Heart left ventricle (tissue), 13 donors: ENCODE data around the gene TRPT1.

ENCODE experiments used
- POLR2A ChIP-seq, 2 donors: fragments of 450-650 bp; IDR thresholded peaks; one replicate each; pipeline ENCODE4 v1.6.1; 2017; ENCODE audit warnings: antibody characterized with exemption in 2 of 2, mild to moderate bottlenecking in 2 of 2, moderate library complexity in 2 of 2
- TF ChIP-seq, protein P1 (sequence below), 12 donors: fragments of 200-600 bp; sonication (generic) in 4 of 12; IDR thresholded peaks; one replicate each; pipeline versions ENCODE4 v1.5.0 to v1.8.0; 2018 to 2022; ENCODE audit warnings: antibody characterized with exemption in 12 of 12, mild to moderate bottlenecking in 5 of 12
- donor health status: ischemic (EF 13 %, LVEDD 7.1; RV severe dilation, severe dysfunction).
- donor health status: DM: no; HTN: yes; CAD: no.
- donor health status: DM: no; HTN: no; CAD: no.
- donor health status: ischemic (EF 25% LVEDD 6.9; RV normal size, moderate dysfunction).
- donor health status: ischemic (EF 25% LVEDD 5.7; RV mildly dilated, moderate dysfunction).
- donor health status: ischemic (EF 35%, LVEDD 5.7; RV mildly dilated, moderate dysfunction).
- donor health status: nonischemic (EF 11% LVEDD 7.7; RV severe dilation, severe dysfunction).
- donor health status: DM: yes; HTN: yes; CAD: no.
- donor health status: PGD.
- donor health status: ischemic (EF 29% LVEDD 5.4; RV normal size, mild dysfunction).
- donor health status: nonischemic (EF 23%, LVEDD 6.1; RV moderate dilation, normal function).

DNA sequence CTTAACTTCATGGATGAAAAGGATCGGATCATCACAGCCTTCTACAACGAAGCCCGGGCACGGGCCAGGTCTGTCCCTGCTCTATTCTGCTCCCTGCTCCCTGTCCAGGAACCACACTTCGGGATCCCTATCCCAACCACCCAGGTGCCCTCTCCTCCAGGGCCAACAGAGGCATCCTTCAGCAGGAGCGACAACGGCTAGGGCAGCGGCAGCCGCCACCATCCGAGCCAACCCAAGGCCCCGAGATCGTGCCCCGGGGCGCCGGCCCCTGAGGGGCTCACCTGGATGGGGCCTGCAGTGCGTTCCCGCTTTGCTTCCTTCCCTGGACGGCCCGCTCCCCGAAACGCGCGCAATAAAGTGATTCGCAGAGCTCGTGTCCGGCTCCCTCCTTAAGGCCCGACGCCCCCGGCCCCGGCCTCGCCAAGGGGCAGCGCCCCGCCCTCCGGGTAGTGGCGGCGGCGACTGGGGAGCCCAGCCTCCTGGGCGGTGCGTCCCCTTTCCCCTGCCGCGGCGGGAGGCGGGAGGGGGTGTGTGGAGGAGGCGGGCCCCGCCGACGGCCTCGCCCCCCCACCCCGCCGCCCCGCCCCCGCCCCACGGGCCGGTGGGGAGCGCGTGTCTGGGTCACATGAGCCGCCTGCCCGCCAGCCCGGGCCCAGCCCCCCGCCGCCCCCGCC lies 8.1 kb upstream of the TRPT1 start, which contains the start of gene VEGFB:
- TF ChIP-seq, protein P1, sequence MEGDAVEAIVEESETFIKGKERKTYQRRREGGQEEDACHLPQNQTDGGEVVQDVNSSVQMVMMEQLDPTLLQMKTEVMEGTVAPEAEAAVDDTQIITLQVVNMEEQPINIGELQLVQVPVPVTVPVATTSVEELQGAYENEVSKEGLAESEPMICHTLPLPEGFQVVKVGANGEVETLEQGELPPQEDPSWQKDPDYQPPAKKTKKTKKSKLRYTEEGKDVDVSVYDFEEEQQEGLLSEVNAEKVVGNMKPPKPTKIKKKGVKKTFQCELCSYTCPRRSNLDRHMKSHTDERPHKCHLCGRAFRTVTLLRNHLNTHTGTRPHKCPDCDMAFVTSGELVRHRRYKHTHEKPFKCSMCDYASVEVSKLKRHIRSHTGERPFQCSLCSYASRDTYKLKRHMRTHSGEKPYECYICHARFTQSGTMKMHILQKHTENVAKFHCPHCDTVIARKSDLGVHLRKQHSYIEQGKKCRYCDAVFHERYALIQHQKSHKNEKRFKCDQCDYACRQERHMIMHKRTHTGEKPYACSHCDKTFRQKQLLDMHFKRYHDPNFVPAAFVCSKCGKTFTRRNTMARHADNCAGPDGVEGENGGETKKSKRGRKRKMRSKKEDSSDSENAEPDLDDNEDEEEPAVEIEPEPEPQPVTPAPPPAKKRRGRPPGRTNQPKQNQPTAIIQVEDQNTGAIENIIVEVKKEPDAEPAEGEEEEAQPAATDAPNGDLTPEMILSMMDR (IDR thresholded peaks at IDR 0.05) = peak in 1 of 12 donors; percentile 5
- TF ChIP-seq POLR2A (IDR thresholded peaks at IDR 0.05) = peak in 1 of 2 donors; percentile 51
